Neuronal stem cell (in vitro differentiated cells): ENCODE results near the gene MVD.
"Not testable (repeated sequence)": the region's sequence is repeated elsewhere in the genome, so short reads cannot be mapped to it uniquely, and the experiment has no call there.

Experiments
- DNase-seq: peaks from one replicate; pipeline ENCODE4 v3.0.0-alpha.2; 2013; ENCODE audit warnings: low spot score
- H2AFZ ChIP-seq: one replicate; pipeline ENCODE4 v1.6.1; 2013; ENCODE audit warnings: mild to moderate bottlenecking, low read length, inconsistent platforms
- H2AK5ac ChIP-seq: 2 replicates; pipeline ENCODE4 v1.6.1; 2013; ENCODE audit warnings: low read depth, mild to moderate bottlenecking, inconsistent platforms, low read length, moderate library complexity, mixed read lengths
- H2BK120ac ChIP-seq: 2 replicates; pipeline ENCODE4 v1.6.1; 2013; ENCODE audit warnings: low read depth, mild to moderate bottlenecking, inconsistent platforms, low read length, moderate library complexity, mixed read lengths
- H2BK12ac ChIP-seq: one replicate; pipeline ENCODE4 v1.6.1; 2013; ENCODE audit warnings: low read length, inconsistent platforms
- H2BK15ac ChIP-seq: 2 replicates; pipeline ENCODE4 v1.6.1; 2013; ENCODE audit warnings: mild to moderate bottlenecking, low read length, inconsistent platforms, mixed read lengths
- H2BK5ac ChIP-seq: one replicate; pipeline ENCODE4 v1.6.1; 2013; ENCODE audit warnings: inconsistent platforms, mild to moderate bottlenecking, low read length, moderate library complexity
- H3K14ac ChIP-seq: one replicate; pipeline ENCODE4 v1.6.1; 2013; ENCODE audit warnings: low read length, inconsistent platforms
- H3K18ac ChIP-seq: 2 replicates; pipeline ENCODE4 v1.6.1; 2013; ENCODE audit warnings: low read length, inconsistent platforms
- H3K23ac ChIP-seq: 2 replicates; pipeline ENCODE4 v1.6.1; 2013; ENCODE audit warnings: low read depth, mild to moderate bottlenecking, mixed read lengths, low read length, inconsistent platforms; ENCODE audit not compliant: poor library complexity
- H3K27ac ChIP-seq: replicated peaks from 3 replicates; pipeline ENCODE4 v1.5.1; 2013; ENCODE audit warnings: low read length, inconsistent platforms
- H3K27me3 ChIP-seq, 3 experiments: 2 replicates each; pipeline ENCODE4 v1.6.1; 2013; ENCODE audit warnings: low read length in 3 of 3, mild to moderate bottlenecking in 2 of 3, inconsistent platforms in 1 of 3, low read depth in 1 of 3, mixed read lengths in 1 of 3, moderate library complexity in 1 of 3; ENCODE audit not compliant: control insufficient read depth in 3 of 3, insufficient read depth in 3 of 3
- H3K36me3 ChIP-seq, 2 donors: replicated peaks in 1 of 2; 2 replicates each; pipeline ENCODE4 v1.6.1; 2013; ENCODE audit warnings: low read length in 2 of 2; ENCODE audit not compliant: control insufficient read depth in 2 of 2, insufficient read depth in 2 of 2
- H3K4ac ChIP-seq: 2 replicates; pipeline ENCODE4 v1.6.1; 2013; ENCODE audit warnings: inconsistent platforms, mild to moderate bottlenecking, low read length, moderate library complexity
- H3K4me1 ChIP-seq, 2 donors: 1 replicate in 1 of 2; 2 replicates in 1 of 2; pipeline ENCODE4 v1.6.1; 2013; ENCODE audit warnings: low read length in 2 of 2, low read depth in 1 of 2; ENCODE audit not compliant: control insufficient read depth in 2 of 2, insufficient read depth in 1 of 2
- H3K4me2 ChIP-seq: one replicate; pipeline ENCODE4 v1.6.1; 2013; ENCODE audit warnings: mild to moderate bottlenecking, low read length, inconsistent platforms; ENCODE audit not compliant: insufficient read depth, poor library complexity, severe bottlenecking
- H3K4me3 ChIP-seq, 2 donors: 2 replicates each; pipeline ENCODE4 v1.5.1; 2013; ENCODE audit warnings: low read length in 2 of 2, mild to moderate bottlenecking in 2 of 2, inconsistent platforms in 1 of 2, moderate library complexity in 1 of 2
- H3K79me1 ChIP-seq: one replicate; pipeline ENCODE4 v1.6.1; 2013; ENCODE audit warnings: low read depth, mild to moderate bottlenecking, inconsistent platforms, low read length, moderate library complexity
- H3K9ac ChIP-seq: one replicate; pipeline ENCODE4 v1.6.1; 2013; ENCODE audit warnings: mild to moderate bottlenecking, low read depth, low read length, inconsistent platforms; ENCODE audit not compliant: poor library complexity
- H3K9me3 ChIP-seq, 2 donors: replicated peaks in 1 of 2; 2 replicates each; pipeline versions ENCODE3 to v1.6.1; 2013; ENCODE audit warnings: low read length in 2 of 2, mild to moderate bottlenecking in 2 of 2, inconsistent platforms in 1 of 2, low read depth in 1 of 2, mixed read lengths in 1 of 2, moderate library complexity in 1 of 2; ENCODE audit not compliant: control insufficient read depth in 2 of 2, insufficient read depth in 1 of 2
- H4K8ac ChIP-seq: one replicate; pipeline ENCODE4 v1.6.1; 2013; ENCODE audit warnings: low read depth, mild to moderate bottlenecking, inconsistent platforms, low read length, moderate library complexity
- H4K91ac ChIP-seq: one replicate; pipeline ENCODE4 v1.6.1; 2013; ENCODE audit warnings: low read length, low read depth, mild to moderate bottlenecking, inconsistent platforms; ENCODE audit not compliant: poor library complexity
- WGBS, 2 donors: extraction: QIAGEN DNeasy Blood & Tissue Kit; methylation state at CpG; one replicate each; pipeline ENCODE4 v1.1.7; 2013; ENCODE audit warnings: missing lambda C conversion rate in 2 of 2, mixed read lengths in 1 of 2; ENCODE audit not compliant: insufficient read length in 2 of 2, insufficient replicate concordance in 1 of 2; ENCODE audit errors: extremely low coverage in 2 of 2; 5-methylcytosine and 5-hydroxymethylcytosine counted together

MVD gene

GRCh38 chr16:88672776-88673175 is 9.9 kb upstream of the MVD start:
- Histone ChIP-seq H3K27ac (no peak overlapping the region), H3K23ac (no peak overlapping the region), H3K9ac (no peak overlapping the region), H3K9me3 (no peaks in the 10 kb centered on the region), H2BK5ac (no peak overlapping the region), H3K4me1 (peaks cover 0 to 2% of the 10 kb centered on the region in 2 donors), H3K14ac (no peak overlapping the region), H2BK120ac (no peak overlapping the region), H2AFZ (no peak overlapping the region), H2BK12ac (no peak overlapping the region), H3K4ac (no peak overlapping the region), H3K36me3 (no peaks in the 10 kb centered on the region), H4K8ac (no peak overlapping the region), H2AK5ac (no peak overlapping the region), H4K91ac (no peak overlapping the region), H3K27me3 (no peaks in the 10 kb centered on the region), H3K79me1 (peaks cover 3% of the 10 kb centered on the region), H3K18ac (no peak overlapping the region), H3K4me2 (no peak overlapping the region), H3K4me3 (no peak overlapping the region), H2BK15ac (no peak overlapping the region)
- no peak for DNase-seq
- WGBS, 2 donors = no CpG with 5 or more reads among the region's 11 CpGs

DNA sequence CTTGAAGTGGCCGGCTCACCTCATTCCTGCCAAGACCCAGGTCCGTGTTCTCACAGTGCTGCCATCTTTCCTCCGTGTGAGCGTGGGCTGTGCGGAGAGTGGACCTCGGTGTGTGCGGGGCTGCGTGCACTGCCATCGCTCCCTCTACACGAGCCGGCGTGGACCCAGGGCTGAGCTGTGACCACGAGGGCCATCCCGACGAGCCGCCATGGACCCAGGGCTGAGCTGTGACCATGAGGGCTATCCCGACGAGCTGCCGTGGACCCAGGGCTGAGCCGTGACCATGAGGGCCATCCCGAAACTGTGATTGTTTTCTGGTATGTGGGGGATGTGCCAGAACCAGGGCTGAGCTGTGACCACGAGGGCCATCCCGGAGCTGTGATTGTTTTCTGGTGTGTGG is 8.9 kb upstream of the MVD start:
- peak overlapping the region; percentile 73 for H3K23ac ChIP-seq
- no peak overlapping the region for H4K91ac ChIP-seq
- H3K18ac ChIP-seq = peak overlapping the region; percentile 57
- H2BK120ac ChIP-seq = no peak overlapping the region
- H3K4me3 ChIP-seq = no peak overlapping the region
- H3K79me1 ChIP-seq = peaks cover 3% of the 10 kb centered on the region
- WGBS, 2 donors = no CpG with 5 or more reads among the region's 23 CpGs
- peak overlapping the region; percentile 67 for H3K9ac ChIP-seq
- no peaks in the 10 kb centered on the region for H3K9me3 ChIP-seq
- H4K8ac ChIP-seq = peak overlapping the region; percentile 92
- H3K4me1 ChIP-seq = peaks cover 2 to 3% of the 10 kb centered on the region in 2 donors
- no peaks in the 10 kb centered on the region for H3K27me3 ChIP-seq
- H3K14ac ChIP-seq = no peak overlapping the region
- H2AFZ ChIP-seq = no peak overlapping the region
- H2BK15ac ChIP-seq = peak overlapping the region; percentile 81
- H2BK5ac ChIP-seq = peak overlapping the region; percentile 66
- H3K27ac ChIP-seq = no peak overlapping the region
- no peak overlapping the region for H3K4me2 ChIP-seq
- H2BK12ac ChIP-seq = no peak overlapping the region
- DNase-seq = no peak
- H3K4ac ChIP-seq = no peak overlapping the region
- H3K36me3 ChIP-seq = peaks cover 0 to 3% of the 10 kb centered on the region in 2 donors
- peak overlapping the region; percentile 93 for H2AK5ac ChIP-seq

GRCh38 chr16:88669980-88670379 is 7.1 kb upstream of the MVD start:
- Histone ChIP-seq H3K9me3 (no peaks in the 10 kb centered on the region), H3K4me1 (peaks cover 2 to 3% of the 10 kb centered on the region in 2 donors), H2BK5ac (no peak overlapping the region), H2BK15ac (no peak overlapping the region), H3K4me2 (no peak overlapping the region), H3K36me3 (peaks cover 2 to 15% of the 10 kb centered on the region in 2 donors), H3K79me1 (peaks cover 3% of the 10 kb centered on the region), H4K8ac (no peak overlapping the region), H3K18ac (no peak overlapping the region), H2AK5ac (no peak overlapping the region), H2AFZ (no peak overlapping the region), H2BK120ac (no peak overlapping the region), H4K91ac (no peak overlapping the region), H3K14ac (no peak overlapping the region), H3K23ac (no peak overlapping the region), H3K27ac (no peak overlapping the region), H3K27me3 (no peaks in the 10 kb centered on the region), H3K4me3 (no peak overlapping the region), H3K4ac (no peak overlapping the region), H2BK12ac (no peak overlapping the region), H3K9ac (no peak overlapping the region)
- WGBS, 2 donors = no CpG with 5 or more reads among the region's 10 CpGs
- DNase-seq = no peak

- not testable (repeated sequence) for H3K27ac ChIP-seq, H2AK5ac ChIP-seq, H2BK5ac ChIP-seq, H3K9ac ChIP-seq, H3K4me2 ChIP-seq, H3K14ac ChIP-seq, H3K9me3 ChIP-seq, H2BK120ac ChIP-seq, H3K18ac ChIP-seq, H3K4me1 ChIP-seq, H3K27me3 ChIP-seq, H3K23ac ChIP-seq, H3K4me3 ChIP-seq, H4K8ac ChIP-seq, H3K4ac ChIP-seq, H2AFZ ChIP-seq, H3K79me1 ChIP-seq, DNase-seq, H2BK12ac ChIP-seq, H2BK15ac ChIP-seq, H4K91ac ChIP-seq
- WGBS, 2 donors = no CpG with 5 or more reads among the region's 8 CpGs
- peaks cover 2 to 19% of the 10 kb centered on the region in 2 donors for H3K36me3 ChIP-seq
These were observed 6.6 kb upstream of the MVD start for GRCh38 chr16:88669493-88669892.
